Hepatocyte (in vitro differentiated cells): ENCODE data around the gene PHACTR2. TPM values are rescaled to one million over a fixed set of nuclear protein-coding genes. Genes with fewer than 3 reads are reported as not detected.
A peak's percentile ranks its signal among the peaks of the same experiment; 100 is the strongest.

ENCODE experiments used
- DNase-seq: peaks from one replicate; pipeline ENCODE4 v3.0.0-alpha.2; 2016; ENCODE audit warnings: low spot score
- H2AFZ ChIP-seq: fragments of 200-600 bp; sonication (generic); 2 replicates; pipeline ENCODE4 v1.6.0; 2016; ENCODE audit warnings: antibody characterized with exemption, mild to moderate bottlenecking
- H3K27ac ChIP-seq: fragments of 200-600 bp; sonication (generic); 2 replicates; pipeline ENCODE4 v1.5.1; 2016; ENCODE audit warnings: mild to moderate bottlenecking
- H3K27me3 ChIP-seq: fragments of 200-600 bp; sonication (generic); 2 replicates; pipeline ENCODE4 v1.6.1; 2016
- H3K36me3 ChIP-seq: fragments of 200-600 bp; sonication (generic); replicated peaks from 2 replicates; pipeline ENCODE4 v1.5.1; 2016; ENCODE audit warnings: low read depth; ENCODE audit not compliant: insufficient read depth
- H3K4me1 ChIP-seq: fragments of 200-600 bp; sonication (generic); 2 replicates; pipeline ENCODE4 v1.5.1; 2016; ENCODE audit warnings: mild to moderate bottlenecking, moderate library complexity; ENCODE audit not compliant: insufficient read depth
- H3K4me2 ChIP-seq: fragments of 200-600 bp; sonication (generic); 2 replicates; pipeline ENCODE4 v1.6.0; 2016
- H3K4me3 ChIP-seq: fragments of 200-600 bp; sonication (generic); 2 replicates; pipeline ENCODE4 v1.5.1; 2016; ENCODE audit warnings: mild to moderate bottlenecking
- H3K79me2 ChIP-seq: fragments of 200-600 bp; sonication (generic); 2 replicates; pipeline ENCODE4 v1.6.0; 2017; ENCODE audit warnings: mild to moderate bottlenecking
- H3K9me2 ChIP-seq: fragments of 200-600 bp; sonication (generic); replicated peaks from 2 replicates; pipeline ENCODE4 v1.6.0; 2017; ENCODE audit warnings: mild to moderate bottlenecking; ENCODE audit not compliant: insufficient read depth
- H3K9me3 ChIP-seq: fragments of 200-600 bp; sonication (generic); 2 replicates; pipeline ENCODE4 v1.5.1; 2016; ENCODE audit warnings: low read depth, mild to moderate bottlenecking
- H4K20me1 ChIP-seq: fragments of 200-600 bp; sonication (generic); 2 replicates; pipeline ENCODE4 v1.6.0; 2016; ENCODE audit warnings: mild to moderate bottlenecking; ENCODE audit not compliant: insufficient read depth, poor library complexity, severe bottlenecking
- CTCF ChIP-seq: fragments of 200-600 bp; sonication (generic); IDR thresholded peaks from 2 replicates; pipeline ENCODE4 v1.5.1; 2016; ENCODE audit warnings: antibody characterized with exemption, mild to moderate bottlenecking; ENCODE audit not compliant: poor library complexity
- EZH2 ChIP-seq: fragments of 200-600 bp; sonication (generic); IDR thresholded peaks from 2 replicates; pipeline ENCODE4 v1.6.1; 2016; ENCODE audit warnings: antibody characterized with exemption, mild to moderate bottlenecking, borderline replicate concordance
- EZH2phosphoT487 ChIP-seq: fragments of 200-600 bp; sonication (generic); IDR thresholded peaks from one replicate; pipeline ENCODE4 v1.6.1; 2018; ENCODE audit warnings: antibody characterized with exemption, mild to moderate bottlenecking, low read depth, moderate library complexity; ENCODE audit not compliant: unreplicated experiment, severe bottlenecking
- WGBS: methylation state at CpG from one replicate; pipeline ENCODE4 v1.1.6; 2016; ENCODE audit warnings: low lambda C conversion rate; ENCODE audit errors: missing lambda C conversion rate; 5-methylcytosine and 5-hydroxymethylcytosine counted together
- polyA plus RNA-seq: library from polyadenylated mRNA; unstranded; fragments of >200 nt; fragmentation: Nextera tagmentation; extraction: Ambion mirVana; gene quantifications from 2 replicates; pipeline ENCODE4 v1.2.1, GENCODE V29; 2016
- total RNA-seq: library from RNA; depleted of rRNA; stranded (reverse); fragments of >200 nt; gene quantifications from 2 replicates; pipeline ENCODE4 v1.2.3, GENCODE V29; 2014

PHACTR2 gene
- total and polyA plus RNA-seq, 2 experiments from 2014 or later: 86.6 to 111 TPM

- Histone ChIP-seq H3K9me2 (no peaks in the 10 kb centered on the region), H3K27ac (no peak overlapping the region), H3K4me2 (no peak overlapping the region), H2AFZ (no peak overlapping the region), H4K20me1 (no peaks in the 10 kb centered on the region), H3K4me1 (peaks cover 3% of the 10 kb centered on the region), H3K36me3 (no peaks in the 10 kb centered on the region), H3K27me3 (no peaks in the 10 kb centered on the region), H3K79me2 (peaks cover 16% of the 10 kb centered on the region), H3K9me3 (no peaks in the 10 kb centered on the region), H3K4me3 (no peak overlapping the region)
- TF ChIP-seq EZH2phosphoT487 (no peak), EZH2 (no peak), CTCF (no peak)
- WGBS: 96% methylated on average over 2 of the region's 2 CpGs
- no peak for DNase-seq
Observed at GRCh38 chr6:143767433-143767832, 89.7 kb downstream of the PHACTR2 start.

GRCh38 chr6:143772116-143773086 lies 94.6 kb downstream of the PHACTR2 start:
- Histone ChIP-seq H2AFZ (no peak overlapping the region), H3K27ac (peak overlapping the region; percentile 81), H3K27me3 (no peaks in the 10 kb centered on the region), H3K9me3 (no peaks in the 10 kb centered on the region), H3K9me2 (no peaks in the 10 kb centered on the region), H4K20me1 (no peaks in the 10 kb centered on the region), H3K79me2 (peaks cover 10% of the 10 kb centered on the region), H3K4me2 (peak overlapping the region; percentile 28), H3K4me1 (peaks cover 31% of the 10 kb centered on the region), H3K4me3 (no peak overlapping the region), H3K36me3 (no peaks in the 10 kb centered on the region)
- no peak for TF ChIP-seq CTCF
- no peak for TF ChIP-seq EZH2
- TF ChIP-seq EZH2phosphoT487: no peak
- WGBS: 78% methylated on average over 16 of the region's 16 CpGs
- no peak for DNase-seq

GRCh38 chr6:143773506-143774150 lies 95.9 kb downstream of the PHACTR2 start:
- 49% methylated on average over 5 of the region's 5 CpGs for WGBS
- H3K27me3 ChIP-seq: no peaks in the 10 kb centered on the region
- peak overlapping the region; percentile 29 for H3K4me2 ChIP-seq
- H3K4me1 ChIP-seq: peaks cover 31% of the 10 kb centered on the region
- no peak overlapping the region for H3K4me3 ChIP-seq
- peaks cover 8% of the 10 kb centered on the region for H3K79me2 ChIP-seq
- H3K27ac ChIP-seq: peak overlapping the region; percentile 81
- no peak for TF ChIP-seq EZH2
- no peak for TF ChIP-seq EZH2phosphoT487
- TF ChIP-seq CTCF: no peak
- no peaks in the 10 kb centered on the region for H3K36me3 ChIP-seq
- no peaks in the 10 kb centered on the region for H3K9me2 ChIP-seq
- H2AFZ ChIP-seq: no peak overlapping the region
- H3K9me3 ChIP-seq: no peaks in the 10 kb centered on the region
- no peak for DNase-seq
- no peaks in the 10 kb centered on the region for H4K20me1 ChIP-seq
